ENCODE results near the gene DACH1.

Gene DACH1

GRCh38 chr13:71625694-71626093 is 241.3 kb downstream of the DACH1 start:
- H3K4me3 ChIP-seq (IDR thresholded peaks at IDR 0.05; ENCODE audit: insufficient read depth, low read depth, low read length), result no peak overlapping the region
- H3K27me3 ChIP-seq (ENCODE audit: insufficient read depth, low read depth), result no peaks in the 10 kb centered on the region
- no peak overlapping the region for H3K27ac ChIP-seq
- no peaks in the 10 kb centered on the region for H3K79me2 ChIP-seq (ENCODE audit: insufficient read depth, low read depth)
- no peak overlapping the region for H3K9ac ChIP-seq
- no peaks in the 10 kb centered on the region for H3K36me3 ChIP-seq (ENCODE audit: insufficient read depth)
- TF ChIP-seq CTCF (conservative IDR thresholded peaks at IDR 0.05; ENCODE audit: low read depth, low read length), result no peak
- H4K20me1 ChIP-seq (ENCODE audit: insufficient read depth), result no peaks in the 10 kb centered on the region
- H3K4me1 ChIP-seq (ENCODE audit: low read depth, poor library complexity, severe bottlenecking), result no peaks in the 10 kb centered on the region
- H3K4me2 ChIP-seq, result no peak overlapping the region
- no peak overlapping the region for H2AFZ ChIP-seq (ENCODE audit: low read depth)

- TF ChIP-seq CTCF (conservative IDR thresholded peaks at IDR 0.05; ENCODE audit: low read depth, low read length), result no peak
- H3K27me3 ChIP-seq (ENCODE audit: insufficient read depth, low read depth), result no peaks in the 10 kb centered on the region
- H3K4me2 ChIP-seq, result no peak overlapping the region
- no peaks in the 10 kb centered on the region for H3K36me3 ChIP-seq (ENCODE audit: insufficient read depth)
- H2AFZ ChIP-seq (ENCODE audit: low read depth), result no peak overlapping the region
- H3K27ac ChIP-seq, result no peak overlapping the region
- H3K9ac ChIP-seq, result no peak overlapping the region
- no peaks in the 10 kb centered on the region for H3K4me1 ChIP-seq (ENCODE audit: low read depth, poor library complexity, severe bottlenecking)
- H4K20me1 ChIP-seq (ENCODE audit: insufficient read depth), result no peaks in the 10 kb centered on the region
- no peak overlapping the region for H3K4me3 ChIP-seq (IDR thresholded peaks at IDR 0.05; ENCODE audit: insufficient read depth, low read depth, low read length)
- H3K79me2 ChIP-seq (ENCODE audit: insufficient read depth, low read depth), result no peaks in the 10 kb centered on the region
Measured at GRCh38 chr13:71624653-71625600, 242.1 kb downstream of the DACH1 start.

- Histone ChIP-seq H2AFZ (ENCODE audit: low read depth) (no peak overlapping the region), H3K79me2 (ENCODE audit: insufficient read depth, low read depth) (no peaks in the 10 kb centered on the region), H3K9ac (no peak overlapping the region), H3K4me3 (IDR thresholded peaks at IDR 0.05; ENCODE audit: insufficient read depth, low read depth, low read length) (no peak overlapping the region), H3K4me2 (no peak overlapping the region), H3K27ac (no peak overlapping the region), H3K4me1 (ENCODE audit: low read depth, poor library complexity, severe bottlenecking) (peaks cover 7% of the 10 kb centered on the region), H4K20me1 (ENCODE audit: insufficient read depth) (no peaks in the 10 kb centered on the region), H3K36me3 (ENCODE audit: insufficient read depth) (no peaks in the 10 kb centered on the region), H3K27me3 (ENCODE audit: insufficient read depth, low read depth) (no peaks in the 10 kb centered on the region)
- TF ChIP-seq CTCF (conservative IDR thresholded peaks at IDR 0.05; ENCODE audit: low read depth, low read length), result no peak
Measured at GRCh38 chr13:71621174-71622124, 245.6 kb downstream of the DACH1 start.

- no peak overlapping the region for H3K4me3 ChIP-seq (IDR thresholded peaks at IDR 0.05; ENCODE audit: insufficient read depth, low read depth, low read length)
- no peak overlapping the region for H3K9ac ChIP-seq
- H4K20me1 ChIP-seq (ENCODE audit: insufficient read depth), result no peaks in the 10 kb centered on the region
- no peak overlapping the region for H2AFZ ChIP-seq (ENCODE audit: low read depth)
- no peak overlapping the region for H3K27ac ChIP-seq
- H3K4me1 ChIP-seq (ENCODE audit: low read depth, poor library complexity, severe bottlenecking), result peaks cover 7% of the 10 kb centered on the region
- H3K36me3 ChIP-seq (ENCODE audit: insufficient read depth), result no peaks in the 10 kb centered on the region
- no peak overlapping the region for H3K4me2 ChIP-seq
- H3K79me2 ChIP-seq (ENCODE audit: insufficient read depth, low read depth), result no peaks in the 10 kb centered on the region
- H3K27me3 ChIP-seq (ENCODE audit: insufficient read depth, low read depth), result no peaks in the 10 kb centered on the region
- no peak for TF ChIP-seq CTCF (conservative IDR thresholded peaks at IDR 0.05; ENCODE audit: low read depth, low read length)
Measured at GRCh38 chr13:71619096-71619495, 247.9 kb downstream of the DACH1 start.

Data from KMS-11 (cell line).